ENCODE data around the gene OSGEP. TPM values are rescaled to one million over a fixed set of nuclear protein-coding genes. Genes with fewer than 3 reads are reported as not detected.

OSGEP gene
- total RNA-seq, 1 experiment from 2014 or later, result 21.8 TPM

GRCh38 chr14:20493634-20494033 is 39.0 kb upstream of the OSGEP start:
- no peak overlapping the region for H3K27ac ChIP-seq (ENCODE audit: low read depth, low read length)
- POLR2A ChIA-PET, result no interaction called here
- H3K27me3 ChIP-seq (ENCODE audit: insufficient read depth, low read length), result no peaks in the 10 kb centered on the region
- no TSS peak for BruUV-seq (replicated peaks)
- peaks cover 18 to 53% of the 10 kb centered on the region in 2 experiments for H3K4me1 ChIP-seq (ENCODE audit: control insufficient read depth in 1 of 2, insufficient read depth in 2 of 2, low read length in 2 of 2)
- TF ChIP-seq ZBTB33 (IDR thresholded peaks at IDR 0.05; ENCODE audit: extremely low read depth, insufficient replicate concordance, low read length) (no peak), ATF3 (IDR thresholded peaks at IDR 0.05) (no peak), CTCF (IDR thresholded peaks at IDR 0.05 in 2 of 3, conservative IDR thresholded peaks at IDR 0.05 in 1 of 3; ENCODE audit: borderline replicate concordance in 1 of 3, insufficient read depth in 1 of 3, low read depth in 2 of 3, low read length in 2 of 3) (no peak), RAD21 (IDR thresholded peaks at IDR 0.05; ENCODE audit: low read depth) (no peak)
- no peaks in the 10 kb centered on the region for H3K9me2 ChIP-seq (ENCODE audit: insufficient read depth)
- H3K4me3 ChIP-seq (replicated peaks in 1 of 2; ENCODE audit: low read depth in 1 of 2, low read length in 2 of 2), result no peak overlapping the region
- intact Hi-C loops (cut with micrococcal nuclease), result no loop called here
- H3K4me2 ChIP-seq (ENCODE audit: low read length), result no peak overlapping the region
- DNase-seq (ENCODE audit: low read depth, low spot score), result no peak
- no peaks in the 10 kb centered on the region for H3K79me2 ChIP-seq (ENCODE audit: insufficient read depth, low read length)
- ATAC-seq, result no peak
- no peaks in the 10 kb centered on the region for H3K36me3 ChIP-seq (ENCODE audit: control insufficient read depth in 1 of 2, insufficient read depth in 2 of 2, low read length in 2 of 2)
- RAD21 ChIA-PET (ENCODE audit: low non-redundant PET in 1 of 2, low total read pairs in 2 of 2, uncharacterized antibody in 2 of 2, unreplicated experiment in 2 of 2), result no interaction called here
- H3K9ac ChIP-seq (ENCODE audit: low read length), result no peak overlapping the region
- no peaks in the 10 kb centered on the region for H3K9me3 ChIP-seq (ENCODE audit: control insufficient read depth in 1 of 2, insufficient read depth in 1 of 2, low read depth in 1 of 2, low read length in 2 of 2)
- H2AFZ ChIP-seq (ENCODE audit: low read depth, low read length, poor library complexity, severe bottlenecking), result no peak overlapping the region
- H4K20me1 ChIP-seq (ENCODE audit: insufficient read depth), result no peaks in the 10 kb centered on the region
- CTCF ChIA-PET, result interaction anchor here (1.3 kb wide), 1 partner anchor 119 kb away, joined by 3 read pairs; no protein-coding TSS in a partner anchor

Data from HCT116 (cell line).